CD14-positive monocyte (primary cell): Measurements from ENCODE around the gene GNL3. TPM values are rescaled to one million over a fixed set of nuclear protein-coding genes. Genes with fewer than 3 reads are reported as not detected.

Experiments
- DNase-seq, 3 donors: peaks; one replicate each; pipeline ENCODE4 v3.0.0-alpha.2; 2011 to 2022
- H2AFZ ChIP-seq: 2 replicates; pipeline ENCODE4 v1.6.0; 2012; ENCODE audit warnings: mild to moderate bottlenecking, low read depth, low read length, inconsistent platforms; ENCODE audit not compliant: insufficient read depth, poor library complexity, severe bottlenecking
- H3K27ac ChIP-seq, 2 donors: 1 replicate in 1 of 2; 2 replicates in 1 of 2; pipeline ENCODE4 v1.5.1; 2012 to 2013; ENCODE audit warnings: low read length in 2 of 2, control low read depth in 1 of 2, inconsistent platforms in 1 of 2, low read depth in 1 of 2, mild to moderate bottlenecking in 1 of 2
- H3K27me3 ChIP-seq, 2 donors: one replicate each; pipeline versions ENCODE4 v1.6.0 to v1.6.1; 2011 to 2013; ENCODE audit warnings: low read length in 2 of 2; ENCODE audit not compliant: control insufficient read depth in 2 of 2, insufficient read depth in 2 of 2
- H3K36me3 ChIP-seq, 2 donors: replicated peaks in 1 of 2; 1 replicate in 1 of 2; 2 replicates in 1 of 2; pipeline versions ENCODE4 v1.5.1 to v1.6.1; 2012 to 2013; ENCODE audit warnings: low read length in 2 of 2, control low read depth in 1 of 2, inconsistent platforms in 1 of 2, mild to moderate bottlenecking in 1 of 2; ENCODE audit not compliant: insufficient read depth in 2 of 2, control insufficient read depth in 1 of 2
- H3K4me1 ChIP-seq, 2 donors: 1 replicate in 1 of 2; 2 replicates in 1 of 2; pipeline versions ENCODE4 v1.5.1 to v1.6.1; 2012 to 2013; ENCODE audit warnings: low read length in 2 of 2, control low read depth in 1 of 2, inconsistent platforms in 1 of 2, mild to moderate bottlenecking in 1 of 2, moderate library complexity in 1 of 2; ENCODE audit not compliant: insufficient read depth in 2 of 2, control insufficient read depth in 1 of 2
- H3K4me2 ChIP-seq: replicated peaks from 2 replicates; pipeline ENCODE3; 2012; ENCODE audit warnings: low read length, moderate library complexity, mild to moderate bottlenecking; ENCODE audit not compliant: poor library complexity, severe bottlenecking; ENCODE audit errors: extremely low read depth
- H3K4me3 ChIP-seq, 3 experiments: fragments of 200-600 bp in 1 of 3; sonication (generic) in 1 of 3; replicated peaks in 1 of 3; 1 replicate in 2 of 3; 2 replicates in 1 of 3; pipeline ENCODE4 v1.5.1; 2011 to 2013; ENCODE audit warnings: low read length in 3 of 3, mild to moderate bottlenecking in 3 of 3, control low read depth in 2 of 3, low read depth in 2 of 3, inconsistent platforms in 1 of 3, moderate library complexity in 1 of 3
- H3K79me2 ChIP-seq: 2 replicates; pipeline ENCODE4 v1.6.0; 2012; ENCODE audit warnings: mild to moderate bottlenecking, control low read depth, inconsistent platforms, low read length, moderate library complexity; ENCODE audit not compliant: insufficient read depth
- H3K9ac ChIP-seq: 2 replicates; pipeline ENCODE4 v1.6.0; 2017; ENCODE audit warnings: low read length, mild to moderate bottlenecking; ENCODE audit not compliant: insufficient read depth, poor library complexity, severe bottlenecking
- H3K9me3 ChIP-seq, 2 donors: replicated peaks in 1 of 2; 1 replicate in 1 of 2; 2 replicates in 1 of 2; pipeline versions ENCODE4 v1.5.1 to v1.6.1; 2012 to 2013; ENCODE audit warnings: low read length in 2 of 2, control low read depth in 1 of 2; ENCODE audit not compliant: control insufficient read depth in 1 of 2, insufficient read depth in 1 of 2
- H4K20me1 ChIP-seq: 2 replicates; pipeline ENCODE4 v1.6.0; 2012; ENCODE audit warnings: mild to moderate bottlenecking, low read length, control low read depth, moderate library complexity; ENCODE audit not compliant: insufficient read depth
- H3K27ac Mint-ChIP-seq, 7 donors: one replicate each; pipeline ENCODE4 v1.8.0; 2020; ENCODE audit warnings: mild to moderate bottlenecking in 7 of 7, mixed read lengths in 7 of 7, moderate library complexity in 6 of 7, inconsistent platforms in 2 of 7
- H3K27me3 Mint-ChIP-seq, 3 donors: one replicate each; pipeline ENCODE4 v1.8.0; 2021 to 2022; ENCODE audit warnings: low read depth in 3 of 3, mild to moderate bottlenecking in 3 of 3, mixed read lengths in 3 of 3, moderate library complexity in 3 of 3, inconsistent platforms in 1 of 3
- H3K36me3 Mint-ChIP-seq, 2 donors: one replicate each; pipeline ENCODE4 v1.8.0; 2020; ENCODE audit warnings: mixed read lengths in 2 of 2, inconsistent platforms in 1 of 2, mild to moderate bottlenecking in 1 of 2
- H3K4me1 Mint-ChIP-seq: one replicate; pipeline ENCODE4 v1.8.0; 2020; ENCODE audit warnings: mild to moderate bottlenecking, mixed read lengths
- H3K4me3 Mint-ChIP-seq, 2 donors: one replicate each; pipeline ENCODE4 v1.8.0; 2020; ENCODE audit warnings: mild to moderate bottlenecking in 2 of 2, mixed read lengths in 2 of 2, moderate library complexity in 1 of 2
- H3K9me3 Mint-ChIP-seq, 7 donors: one replicate each; pipeline ENCODE4 v1.8.0; 2020 to 2022; ENCODE audit warnings: mixed read lengths in 7 of 7, mild to moderate bottlenecking in 6 of 7, moderate library complexity in 6 of 7, inconsistent platforms in 2 of 7
- WGBS: methylation state at CpG from one replicate; pipeline ENCODE4 v1.1.5; 2013; ENCODE audit warnings: missing lambda C conversion rate; ENCODE audit not compliant: insufficient coverage; 5-methylcytosine and 5-hydroxymethylcytosine counted together
- intact Hi-C, 2 donors: fragments of 100-400 bp; cut with micrococcal nuclease; formaldehyde crosslinking; loops; one replicate each; pipeline versions ENCODE4 v1.15.0 to v1.15.1; 2023
- polyA plus RNA-seq, 3 donors: library from polyadenylated mRNA; depleted of rRNA in 1 of 3; unstranded in 2 of 3; stranded (reverse) in 1 of 3; fragments of 300-500 nt in 2 of 3; fragments of >200 nt in 1 of 3; fragmentation: Illumina TruSeq in 2 of 3; gene quantifications; 1 replicate in 2 of 3; 2 replicates in 1 of 3; pipeline ENCODE4 v1.2.3, GENCODE V29; 2012 to 2021
- TF ChIP-seq, protein P1 (sequence below): fragments of 200-600 bp; IDR thresholded peaks from one replicate; pipeline ENCODE4 v1.8.0; 2022; ENCODE audit warnings: antibody characterized with exemption, mild to moderate bottlenecking

GNL3 gene
- polyA plus RNA-seq, 3 donors: 13.4 to 18.7 (median 16.7) TPM

DNA sequence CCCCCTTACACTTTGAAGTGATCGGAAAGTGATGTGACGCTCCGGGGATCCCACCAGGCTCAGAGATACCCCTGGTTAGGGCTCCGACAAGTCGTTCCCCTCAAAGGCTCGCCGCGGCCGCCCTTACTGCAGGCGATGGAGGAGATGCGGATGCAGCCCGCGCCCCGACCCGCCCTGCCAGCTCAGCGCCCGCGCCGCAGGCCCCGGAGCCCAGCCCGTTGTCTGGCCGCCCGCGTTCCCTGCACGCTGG is 19.5 kb downstream of the GNL3 start:
- peaks cover 10 to 22% of the 10 kb centered on the region in 2 donors for H3K36me3 ChIP-seq
- peak overlapping the region; percentile 75 to 98 (median 87) for H3K27ac Mint-ChIP-seq
- peaks cover 10 to 25% of the 10 kb centered on the region in 2 donors for H3K36me3 Mint-ChIP-seq
- peak overlapping the region; percentile 89 for H3K9ac ChIP-seq
- no peak for DNase-seq
- H3K27ac ChIP-seq: peak overlapping the region; percentile 19 to 95
- 1% methylated on average over 25 of the region's 25 CpGs for WGBS
- H3K9me3 ChIP-seq: no peaks in the 10 kb centered on the region
- intact Hi-C loops: no loop called here
- TF ChIP-seq, protein P1, sequence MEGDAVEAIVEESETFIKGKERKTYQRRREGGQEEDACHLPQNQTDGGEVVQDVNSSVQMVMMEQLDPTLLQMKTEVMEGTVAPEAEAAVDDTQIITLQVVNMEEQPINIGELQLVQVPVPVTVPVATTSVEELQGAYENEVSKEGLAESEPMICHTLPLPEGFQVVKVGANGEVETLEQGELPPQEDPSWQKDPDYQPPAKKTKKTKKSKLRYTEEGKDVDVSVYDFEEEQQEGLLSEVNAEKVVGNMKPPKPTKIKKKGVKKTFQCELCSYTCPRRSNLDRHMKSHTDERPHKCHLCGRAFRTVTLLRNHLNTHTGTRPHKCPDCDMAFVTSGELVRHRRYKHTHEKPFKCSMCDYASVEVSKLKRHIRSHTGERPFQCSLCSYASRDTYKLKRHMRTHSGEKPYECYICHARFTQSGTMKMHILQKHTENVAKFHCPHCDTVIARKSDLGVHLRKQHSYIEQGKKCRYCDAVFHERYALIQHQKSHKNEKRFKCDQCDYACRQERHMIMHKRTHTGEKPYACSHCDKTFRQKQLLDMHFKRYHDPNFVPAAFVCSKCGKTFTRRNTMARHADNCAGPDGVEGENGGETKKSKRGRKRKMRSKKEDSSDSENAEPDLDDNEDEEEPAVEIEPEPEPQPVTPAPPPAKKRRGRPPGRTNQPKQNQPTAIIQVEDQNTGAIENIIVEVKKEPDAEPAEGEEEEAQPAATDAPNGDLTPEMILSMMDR: no peak
- H3K4me3 ChIP-seq: peak overlapping the region; percentile 89 to 99 (median 99)
- peaks cover 0 to 3% (median 0%) of the 10 kb centered on the region in 3 donors for H3K27me3 Mint-ChIP-seq
- peaks cover 36% of the 10 kb centered on the region for H3K4me1 Mint-ChIP-seq
- no peaks in the 10 kb centered on the region for H3K27me3 ChIP-seq
- peak overlapping the region; percentile 97 for H2AFZ ChIP-seq
- H4K20me1 ChIP-seq: peaks cover 5% of the 10 kb centered on the region
- no peaks in the 10 kb centered on the region for H3K9me3 Mint-ChIP-seq
- H3K79me2 ChIP-seq: peaks cover 69% of the 10 kb centered on the region
- H3K4me3 Mint-ChIP-seq: peak overlapping the region; percentile 94 to 96
- peak overlapping the region; percentile 99 for H3K4me2 ChIP-seq
- H3K4me1 ChIP-seq: peaks cover 29 to 34% of the 10 kb centered on the region in 2 donors

DNA sequence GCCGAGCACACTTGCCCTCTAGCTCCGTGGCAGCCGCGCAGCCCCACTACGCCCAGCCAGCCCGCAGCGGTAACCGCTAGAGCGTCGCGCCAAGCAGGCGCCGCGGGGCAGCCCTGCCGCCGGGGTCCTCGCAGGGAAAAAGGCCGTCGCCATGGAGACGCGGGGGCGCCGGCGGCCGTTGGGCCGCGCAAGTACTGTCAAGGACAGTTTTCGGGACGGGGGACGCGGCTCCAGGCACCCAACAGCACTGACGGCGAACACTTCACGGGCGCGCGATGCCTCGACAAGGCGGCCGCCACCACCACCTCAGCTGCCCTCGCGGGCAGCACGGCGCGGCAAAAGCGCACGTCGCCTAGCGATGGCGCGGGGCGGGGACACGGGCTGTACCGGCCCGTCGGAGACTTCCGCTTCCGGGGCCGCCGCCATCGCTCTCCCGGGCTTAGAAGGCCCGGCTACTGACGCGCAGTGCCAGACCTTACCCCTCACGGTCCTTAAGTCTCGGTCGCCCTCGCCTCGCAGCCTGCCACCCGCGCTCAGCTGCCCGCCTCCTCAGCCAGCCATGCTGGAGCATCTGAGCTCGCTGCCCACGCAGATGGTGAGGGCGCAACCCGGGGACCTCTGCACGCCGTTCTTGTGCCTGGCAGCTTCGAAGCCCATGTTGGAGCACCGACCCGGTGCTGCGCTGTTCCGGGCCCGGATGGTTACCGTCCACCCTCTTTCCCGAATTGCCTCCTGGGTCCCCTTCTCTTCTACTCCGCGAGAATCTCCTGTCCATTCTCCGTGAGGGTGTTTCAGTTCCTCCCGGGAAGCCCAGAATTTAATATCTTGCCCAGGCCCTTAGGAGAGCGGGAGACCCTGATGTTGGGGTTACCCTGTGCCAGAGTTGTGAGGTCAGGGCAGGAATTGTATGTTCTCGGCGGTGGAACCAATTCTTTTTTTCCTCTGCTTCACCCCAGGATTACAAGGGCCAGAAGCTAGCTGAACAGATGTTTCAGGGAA is 20.2 kb downstream of the GNL3 start, which contains the start of the genes GLT8D1 and SPCS1:
Gene GLT8D1 (minus strand): TSS at position 104 of the 999 bp plus-strand sequence. CDS start 5,331 bp downstream, outside the sequence.
Gene SPCS1 (plus strand): TSS at position 419 of the 999 bp plus-strand sequence. CDS start 141 bp downstream, at position 560.
- Mint-ChIP-seq H3K27me3 (peaks cover 0 to 3% (median 0%) of the 10 kb centered on the region in 3 donors), H3K9me3 (no peaks in the 10 kb centered on the region), H3K27ac (peak within 1 kb of the TSS; percentile 90 to 98 (median 94)), H3K4me1 (peaks cover 39% of the 10 kb centered on the region), H3K36me3 (peaks cover 10 to 27% of the 10 kb centered on the region in 2 donors), H3K4me3 (peak within 1 kb of the TSS; percentile 94 to 96)
- TF ChIP-seq, protein P1: no peak
- peak within 1 kb of the TSS; percentile 89 for H3K9ac ChIP-seq
- DNase-seq: peak; percentile 83 to 84 (median 84)
- H3K4me3 ChIP-seq: peak within 1 kb of the TSS; percentile 89 to 99 (median 99)
- WGBS: under 1% methylated on average over 88 of the region's 94 CpGs
- intact Hi-C loops: no loop called here
- peaks cover 12 to 28% of the 10 kb centered on the region in 2 donors for H3K36me3 ChIP-seq
- no peaks in the 10 kb centered on the region for H3K9me3 ChIP-seq
- H2AFZ ChIP-seq: peak within 1 kb of the TSS; percentile 97
- H3K79me2 ChIP-seq: peaks cover 69% of the 10 kb centered on the region
- H3K27ac ChIP-seq: peak within 1 kb of the TSS; percentile 88 to 95
- peaks cover 31 to 37% of the 10 kb centered on the region in 2 donors for H3K4me1 ChIP-seq
- no peaks in the 10 kb centered on the region for H3K27me3 ChIP-seq
- H3K4me2 ChIP-seq: peak within 1 kb of the TSS; percentile 99
- H4K20me1 ChIP-seq: peaks cover 5% of the 10 kb centered on the region
